Measurements from ENCODE around the gene TMCO4. TPM values are rescaled to one million over a fixed set of nuclear protein-coding genes. Genes with fewer than 3 reads are reported as not detected.
A peak's percentile ranks its signal among the peaks of the same experiment; 100 is the strongest.

TMCO4 gene
- total RNA-seq, 1 donor from 2014 or later: 10.2 TPM

GRCh38 chr1:19802269-19802668 lies 2.6 kb upstream of the TMCO4 start:
- H3K36me3 Mint-ChIP-seq: no peaks in the 10 kb centered on the region
- no peak for DNase-seq (ENCODE audit: extremely low spot score, unreplicated experiment)
- H3K27ac Mint-ChIP-seq: no peak overlapping the region
- no peak for TF ChIP-seq CTCF (conservative IDR thresholded peaks at IDR 0.05)
- H3K4me3 Mint-ChIP-seq: no peak overlapping the region
- H3K9me3 Mint-ChIP-seq: no peaks in the 10 kb centered on the region
- peaks cover 12% of the 10 kb centered on the region for H3K27me3 Mint-ChIP-seq
- peaks cover 26% of the 10 kb centered on the region for H3K4me1 Mint-ChIP-seq (ENCODE audit: unreplicated experiment)

- H3K27me3 Mint-ChIP-seq: peaks cover 12% of the 10 kb centered on the region
- no peaks in the 10 kb centered on the region for H3K36me3 Mint-ChIP-seq
- no peaks in the 10 kb centered on the region for H3K9me3 Mint-ChIP-seq
- peak overlapping the region; percentile 87 for H3K4me3 Mint-ChIP-seq
- no peak for TF ChIP-seq CTCF (conservative IDR thresholded peaks at IDR 0.05)
- peak overlapping the region; percentile 91 for H3K27ac Mint-ChIP-seq
- peaks cover 26% of the 10 kb centered on the region for H3K4me1 Mint-ChIP-seq (ENCODE audit: unreplicated experiment)
- DNase-seq (ENCODE audit: extremely low spot score, unreplicated experiment): no peak
Observed at GRCh38 chr1:19800076-19800804, 524 bp upstream of the TMCO4 start.

- Mint-ChIP-seq H3K9me3 (no peaks in the 10 kb centered on the region), H3K27ac (peak overlapping the region; percentile 72), H3K27me3 (peaks cover 12% of the 10 kb centered on the region), H3K4me3 (peak overlapping the region; percentile 79), H3K4me1 (ENCODE audit: unreplicated experiment) (peaks cover 26% of the 10 kb centered on the region), H3K36me3 (no peaks in the 10 kb centered on the region)
- TF ChIP-seq CTCF (conservative IDR thresholded peaks at IDR 0.05): no peak
- DNase-seq (ENCODE audit: extremely low spot score, unreplicated experiment): no peak
Observed at GRCh38 chr1:19798486-19799229, 1.1 kb downstream of the TMCO4 start.

- no peak for DNase-seq (ENCODE audit: extremely low spot score, unreplicated experiment)
- Mint-ChIP-seq H3K4me1 (ENCODE audit: unreplicated experiment) (peaks cover 26% of the 10 kb centered on the region), H3K4me3 (peak overlapping the region; percentile 69), H3K27me3 (peaks cover 12% of the 10 kb centered on the region), H3K27ac (peak overlapping the region; percentile 41), H3K36me3 (no peaks in the 10 kb centered on the region), H3K9me3 (no peaks in the 10 kb centered on the region)
- TF ChIP-seq CTCF (conservative IDR thresholded peaks at IDR 0.05): no peak
Observed at GRCh38 chr1:19797827-19798226, 1.9 kb downstream of the TMCO4 start.

GRCh38 chr1:19794583-19794982 lies 5.1 kb downstream of the TMCO4 start:
- DNase-seq (ENCODE audit: extremely low spot score, unreplicated experiment): no peak
- H3K4me3 Mint-ChIP-seq: no peak overlapping the region
- H3K27me3 Mint-ChIP-seq: peaks cover 4% of the 10 kb centered on the region
- H3K36me3 Mint-ChIP-seq: peaks cover 6% of the 10 kb centered on the region
- TF ChIP-seq CTCF (conservative IDR thresholded peaks at IDR 0.05): no peak
- no peak overlapping the region for H3K27ac Mint-ChIP-seq
- H3K9me3 Mint-ChIP-seq: peaks cover 6% of the 10 kb centered on the region
- H3K4me1 Mint-ChIP-seq (ENCODE audit: unreplicated experiment): peaks cover 9% of the 10 kb centered on the region
